ACHN (cell line): ENCODE results near the gene HIVEP2.

Experiments used
- DNase-seq: peaks from one replicate; pipeline ENCODE4 v3.0.0-alpha.2; 2015
- in situ Hi-C: cut with HindIII; loops from 2 replicates; pipeline ENCODE4 v1.10.0; 2017; ENCODE audit warnings: low sequenced_read_pairs, low pct_ligation_motif_present, low pct_unique_long_range_greater_than_20kb

Gene HIVEP2

DNA sequence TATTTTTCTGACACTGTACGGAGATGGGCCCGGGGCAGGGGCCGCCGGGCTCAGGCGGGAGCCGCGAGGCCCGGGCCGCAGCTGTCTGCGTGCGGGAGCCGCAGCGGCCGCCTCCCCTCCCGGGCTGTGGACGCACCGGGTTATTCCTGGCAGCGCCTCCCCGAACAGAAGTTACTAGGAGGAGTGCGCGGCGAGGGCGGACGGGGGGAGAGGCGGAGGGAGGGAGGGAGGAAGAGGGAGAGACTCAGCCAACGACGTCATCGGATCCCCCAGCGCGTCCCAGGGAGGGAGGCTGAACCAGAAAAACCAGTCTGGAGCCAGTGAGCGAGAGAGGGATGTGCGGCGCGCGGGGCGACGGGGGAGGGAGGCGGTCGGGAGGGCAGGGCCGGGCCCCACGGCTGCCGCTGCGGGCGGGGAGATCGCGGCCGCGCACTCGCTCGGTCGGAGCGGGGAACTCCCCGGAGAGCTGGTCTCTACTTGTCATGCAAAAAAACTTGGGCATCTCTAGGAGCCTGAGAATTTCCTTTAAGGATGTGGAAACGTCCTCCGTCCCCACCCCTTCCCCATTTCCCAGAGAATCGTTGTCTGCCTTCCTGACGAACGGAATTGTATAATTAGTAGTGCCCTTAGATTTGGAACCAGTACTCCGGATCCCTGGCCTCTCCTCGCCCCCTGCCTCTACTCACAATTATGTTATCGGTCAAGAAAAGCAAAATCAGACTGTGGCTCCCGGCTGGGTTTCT is 1.4 kb upstream of the HIVEP2 start:
- peak; percentile 96 for DNase-seq
- in situ Hi-C loops = no loop called here

DNA sequence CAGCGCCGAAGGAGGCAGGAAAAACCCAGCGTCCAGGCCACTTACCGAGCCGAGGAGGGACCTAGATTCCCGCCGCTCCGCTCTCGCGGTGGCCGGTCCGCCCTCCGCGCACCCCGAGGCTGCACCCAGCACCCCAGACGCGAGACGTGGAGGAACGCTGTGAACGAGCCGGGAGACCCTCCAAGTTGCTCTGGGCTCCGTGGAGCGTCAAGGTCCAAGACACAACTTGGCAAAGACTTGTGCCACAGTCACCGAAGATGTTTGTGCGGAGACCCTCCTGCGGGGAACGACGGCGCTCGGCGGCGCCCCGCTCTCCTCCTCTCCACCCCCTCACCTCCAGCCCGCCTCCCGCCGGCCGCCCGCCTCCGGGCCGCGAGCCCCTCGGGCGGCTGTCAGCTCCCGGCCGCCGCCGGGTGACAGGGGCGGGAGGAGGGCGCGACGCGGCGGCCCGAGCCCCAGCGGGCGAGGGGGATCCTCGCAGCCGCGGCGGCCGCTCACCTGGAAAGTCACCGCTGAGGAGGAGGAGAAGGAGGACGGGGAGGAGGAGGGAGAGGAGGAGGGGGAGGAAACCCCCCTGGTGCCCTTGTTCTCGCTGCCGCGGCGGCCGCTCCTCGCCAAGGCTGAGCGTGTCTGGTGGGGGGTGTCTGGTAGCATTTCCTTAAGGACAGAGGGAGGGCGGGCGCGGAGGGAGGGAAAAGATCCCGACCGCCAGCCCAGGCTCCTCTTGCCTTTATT is 637 bp upstream of the HIVEP2 start:
- DNase-seq = peak; percentile 61

DNA sequence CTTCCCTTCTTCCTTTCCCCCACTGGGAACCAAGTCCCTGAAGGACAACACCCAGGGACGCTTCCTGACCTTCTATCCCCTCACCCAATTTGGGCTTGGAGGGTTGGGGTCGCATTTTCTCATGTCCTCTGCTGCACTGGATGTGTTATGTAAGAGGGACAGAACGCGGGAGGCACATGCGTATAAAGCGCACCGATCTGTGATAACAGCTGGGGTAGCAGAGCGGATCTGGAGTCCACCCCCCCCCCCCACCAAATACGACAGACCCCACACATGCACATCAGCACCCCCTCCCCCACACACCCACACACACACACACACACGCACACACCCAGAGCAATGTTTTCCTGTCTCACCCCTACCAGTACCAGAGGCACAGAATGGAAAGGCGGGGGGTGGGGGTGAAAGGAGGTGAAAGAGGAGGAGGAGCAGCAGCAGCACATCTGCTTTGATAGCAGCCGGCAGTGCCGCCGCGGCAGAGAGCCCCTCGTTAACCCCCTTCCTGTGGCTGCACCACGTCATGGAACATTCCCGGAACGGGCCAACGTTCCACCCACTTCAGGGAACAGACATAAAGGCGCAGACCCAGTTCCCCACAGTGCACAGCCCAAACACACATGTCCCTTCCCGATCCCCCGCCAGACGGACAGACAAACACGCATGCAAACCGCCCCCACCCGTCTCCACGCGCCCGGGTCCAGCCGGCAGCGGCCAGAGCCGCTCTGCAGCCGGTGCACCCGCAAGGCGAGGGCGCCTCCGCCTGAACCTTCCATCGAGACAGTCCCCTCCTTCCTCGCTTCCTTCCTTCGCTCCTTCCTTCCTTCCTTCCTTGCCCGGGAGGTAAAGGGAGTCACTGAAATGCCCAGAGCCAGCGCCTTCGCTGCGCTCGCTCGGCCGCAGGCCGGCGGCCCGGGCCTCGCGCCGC is 590 bp downstream of the HIVEP2 start:
- in situ Hi-C loops = no loop called here
- peak; percentile 71 for DNase-seq

More for the DNA sequence above, 637 bp upstream of the HIVEP2 start:
- in situ Hi-C loops = no loop called here

- DNase-seq = peak; percentile 11
- in situ Hi-C loops = no loop called here
Observed at GRCh38 chr6:142943711-142944123, 1.3 kb downstream of the HIVEP2 start.

DNA sequence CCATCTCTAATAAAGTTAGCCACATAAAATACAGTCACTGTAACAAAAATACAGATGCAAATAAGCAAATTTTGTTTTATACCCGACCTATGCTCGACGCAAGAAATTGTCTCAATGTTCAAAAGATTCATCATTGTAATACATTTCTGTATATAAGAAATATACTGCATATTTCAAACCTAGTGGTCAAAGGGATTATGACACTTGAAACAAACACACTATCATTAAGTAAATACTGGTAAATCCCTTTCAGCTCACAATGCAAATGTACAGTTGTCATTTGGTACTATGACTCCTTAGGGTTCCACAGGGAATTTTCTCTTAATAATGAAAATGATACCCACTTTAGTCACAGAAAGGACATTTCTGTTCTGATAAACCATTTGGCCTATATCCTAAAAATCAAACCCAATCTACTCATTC is 2.2 kb downstream of the HIVEP2 start:
- DNase-seq = peak; percentile 47
- in situ Hi-C loops = no loop called here

- in situ Hi-C loops = no loop called here
- no peak for DNase-seq
Observed at GRCh38 chr6:142942238-142942637, 2.7 kb downstream of the HIVEP2 start.

DNA sequence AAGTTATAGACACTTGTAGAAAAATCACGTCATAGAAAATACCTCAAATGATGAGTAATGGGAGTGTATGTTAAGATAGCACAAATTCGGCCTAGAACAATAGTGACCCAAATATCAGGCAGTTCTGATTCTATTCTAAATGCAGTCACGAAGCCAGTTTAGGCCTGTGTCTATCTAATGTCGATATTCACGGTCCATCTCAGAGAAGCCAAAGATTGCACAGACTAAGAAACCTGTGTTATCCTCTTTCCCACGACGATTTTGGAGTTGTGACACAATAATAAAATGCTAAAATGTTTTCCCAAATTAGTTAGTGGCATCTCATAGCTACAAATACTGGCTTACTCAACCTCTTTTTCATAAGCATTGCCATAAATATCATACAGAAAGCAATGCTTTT is 4.0 kb downstream of the HIVEP2 start:
- DNase-seq = no peak
- in situ Hi-C loops = no loop called here

- DNase-seq = no peak
- in situ Hi-C loops = no loop called here
Observed at GRCh38 chr6:142940487-142940886, 4.5 kb downstream of the HIVEP2 start.

GRCh38 chr6:142938510-142938909 is 6.5 kb downstream of the HIVEP2 start:
- no peak for DNase-seq
- in situ Hi-C loops = no loop called here

- DNase-seq = no peak
- in situ Hi-C loops = no loop called here
Observed at GRCh38 chr6:142937986-142938385, 7.0 kb downstream of the HIVEP2 start.

DNA sequence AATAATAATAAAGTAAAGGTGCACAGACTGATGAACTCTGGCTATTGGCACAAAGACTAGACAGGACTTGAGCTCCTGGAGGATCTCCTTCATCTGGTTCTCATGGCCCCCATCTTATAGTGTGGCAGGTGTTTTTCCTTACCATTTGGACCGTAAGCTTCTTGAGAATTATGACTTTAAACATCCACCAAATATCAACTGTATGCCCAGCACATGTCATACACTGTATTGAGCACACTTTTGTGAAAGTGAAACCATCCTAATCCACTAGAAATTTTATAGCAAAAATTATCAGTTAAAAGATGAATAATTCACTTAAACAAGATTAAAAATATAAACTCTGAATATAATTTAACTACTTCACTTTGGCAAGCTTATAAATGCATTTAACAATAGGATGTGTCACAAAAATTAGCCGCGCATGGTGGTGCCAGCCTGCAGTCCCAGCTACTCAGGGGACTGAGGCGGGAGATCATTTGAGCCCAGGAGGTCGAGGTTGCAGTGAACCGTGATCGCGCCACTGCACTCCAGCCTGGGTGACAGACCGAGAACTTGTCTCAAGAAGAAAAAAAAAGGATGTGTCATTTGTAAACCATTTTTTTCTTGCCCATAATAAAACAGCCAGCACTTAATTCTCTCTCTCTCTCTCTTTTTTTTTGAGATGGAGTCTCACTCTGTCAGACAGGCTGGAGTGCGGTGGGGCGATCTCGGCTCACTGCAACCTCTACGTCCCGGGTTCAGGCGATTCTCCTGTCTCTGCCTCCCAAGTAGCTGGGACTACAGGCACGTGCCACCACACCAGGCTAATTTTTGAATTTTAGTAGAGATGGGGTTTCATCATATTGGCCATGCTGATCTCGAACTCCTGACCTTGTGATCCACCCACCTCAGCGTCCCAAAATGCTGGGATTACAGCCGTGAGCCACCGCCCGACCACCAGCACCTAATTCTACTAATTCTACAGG is 9.1 kb downstream of the HIVEP2 start:
- in situ Hi-C loops = no loop called here
- DNase-seq = peak; percentile 22

- in situ Hi-C loops = no loop called here
- no peak for DNase-seq
Observed at GRCh38 chr6:142934599-142934998, 10.4 kb downstream of the HIVEP2 start.

DNA sequence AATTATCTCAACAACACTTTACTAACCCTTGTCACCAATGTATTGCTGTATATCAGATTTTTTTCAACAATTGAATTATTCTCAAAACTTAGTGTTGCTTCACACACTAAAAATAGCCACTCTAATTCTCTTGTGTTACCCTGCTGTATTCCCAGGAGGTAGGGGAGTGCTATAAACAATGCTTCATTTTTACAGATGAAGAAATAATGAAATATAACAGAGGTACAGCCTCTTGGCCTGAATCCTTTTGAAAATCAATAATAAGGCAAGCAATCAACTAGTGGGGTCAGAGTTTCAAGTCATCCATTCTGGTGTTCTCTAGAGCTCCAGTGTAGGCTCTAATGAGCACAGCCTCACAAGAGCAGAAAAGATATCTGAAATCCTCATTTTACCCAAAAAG is 10.9 kb downstream of the HIVEP2 start:
- in situ Hi-C loops = no loop called here

GRCh38 chr6:142933701-142934100 is 11.3 kb downstream of the HIVEP2 start:
- in situ Hi-C loops = no loop called here
- no peak for DNase-seq

More for the DNA sequence above, 10.9 kb downstream of the HIVEP2 start:
- DNase-seq = no peak

DNA sequence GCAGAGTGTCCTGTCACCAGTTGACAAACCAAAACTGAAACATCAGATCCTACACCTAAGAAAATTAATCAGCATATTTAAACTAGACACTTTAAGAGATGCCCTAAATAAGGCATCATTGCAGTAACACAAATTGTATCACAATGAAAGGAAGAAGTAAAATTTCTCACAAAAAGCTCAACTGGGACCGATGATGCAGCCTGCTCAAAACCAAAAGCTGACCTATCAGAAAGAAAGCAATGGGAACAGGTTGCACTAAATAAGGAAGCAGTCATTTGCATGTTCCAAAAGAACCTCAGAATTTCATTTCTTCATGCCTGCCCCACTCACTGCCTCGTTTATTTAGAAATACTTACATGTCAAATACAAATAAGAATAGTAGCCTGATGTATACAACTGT is 12.1 kb downstream of the HIVEP2 start:
- in situ Hi-C loops = no loop called here
- DNase-seq = no peak

GRCh38 chr6:142929751-142930358 is 15.1 kb downstream of the HIVEP2 start:
- in situ Hi-C loops = no loop called here
- no peak for DNase-seq

GRCh38 chr6:142927904-142928303 is 17.1 kb downstream of the HIVEP2 start:
- in situ Hi-C loops = no loop called here
- DNase-seq = no peak

DNA sequence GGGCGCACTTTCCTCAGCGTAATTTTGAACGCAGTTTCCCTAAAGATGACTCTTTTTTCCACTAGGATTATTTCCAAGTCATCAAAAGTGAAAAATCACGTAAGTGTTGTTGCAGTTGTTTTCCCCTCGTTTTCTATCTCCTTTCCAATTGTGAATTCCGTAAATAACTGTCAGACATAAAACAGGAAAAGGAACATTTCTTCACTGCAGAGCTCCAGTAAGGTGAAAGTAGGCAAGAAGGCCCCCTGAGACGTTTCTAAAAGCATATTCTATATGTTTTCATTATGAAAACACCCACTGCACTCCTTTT is 17.8 kb downstream of the HIVEP2 start:
- no peak for DNase-seq
- in situ Hi-C loops = no loop called here
